H9 (cell line): Measurements from ENCODE around the gene CD247. TPM values are rescaled to one million over a fixed set of nuclear protein-coding genes. Genes with fewer than 3 reads are reported as not detected.

Source experiments
- DNase-seq: peaks from one replicate; pipeline ENCODE4 v3.0.0-alpha.2; 2017
- H2AFZ ChIP-seq: one replicate; pipeline ENCODE4 v1.6.1; 2013; ENCODE audit warnings: mild to moderate bottlenecking, low read length, control low read depth, moderate library complexity
- H2AK5ac ChIP-seq: 2 replicates; pipeline ENCODE4 v1.6.1; 2013; ENCODE audit warnings: low read length, control low read depth, mixed read lengths; ENCODE audit not compliant: insufficient read length
- H2BK120ac ChIP-seq: one replicate; pipeline ENCODE4 v1.6.1; 2013; ENCODE audit warnings: low read depth, mild to moderate bottlenecking, low read length, control low read depth, inconsistent platforms; ENCODE audit not compliant: poor library complexity, severe bottlenecking
- H2BK12ac ChIP-seq: 2 replicates; pipeline ENCODE4 v1.6.1; 2013; ENCODE audit warnings: low read length, control low read depth, mixed read lengths, low read depth; ENCODE audit not compliant: insufficient read length
- H2BK15ac ChIP-seq: 2 replicates; pipeline ENCODE4 v1.6.1; 2013; ENCODE audit warnings: low read depth, low read length, control low read depth
- H2BK20ac ChIP-seq: one replicate; pipeline ENCODE4 v1.6.1; 2013; ENCODE audit warnings: low read depth, mild to moderate bottlenecking, low read length, control low read depth, inconsistent platforms; ENCODE audit not compliant: poor library complexity, severe bottlenecking
- H2BK5ac ChIP-seq: 2 replicates; pipeline ENCODE4 v1.6.1; 2013; ENCODE audit warnings: low read length, control low read depth, mixed read lengths; ENCODE audit not compliant: insufficient read length
- H3K14ac ChIP-seq: 2 replicates; pipeline ENCODE4 v1.6.1; 2013; ENCODE audit warnings: low read length, control low read depth; ENCODE audit not compliant: insufficient read depth
- H3K18ac ChIP-seq: 2 replicates; pipeline ENCODE4 v1.6.1; 2013; ENCODE audit warnings: low read depth, mild to moderate bottlenecking, mixed read lengths, low read length, control low read depth; ENCODE audit not compliant: insufficient read length
- H3K23ac ChIP-seq: 2 replicates; pipeline ENCODE4 v1.6.1; 2013; ENCODE audit warnings: low read length, control low read depth, mixed read lengths, low read depth; ENCODE audit not compliant: insufficient read length
- H3K23me2 ChIP-seq: 2 replicates; pipeline ENCODE4 v1.6.1; 2013; ENCODE audit warnings: low read depth, mild to moderate bottlenecking, mixed read lengths, low read length, control low read depth; ENCODE audit not compliant: insufficient read length, poor library complexity, severe bottlenecking
- H3K27ac ChIP-seq: 2 replicates; pipeline ENCODE4 v1.5.1; 2013; ENCODE audit warnings: low read length, control low read depth, mixed read lengths, low read depth; ENCODE audit not compliant: insufficient read length
- H3K27me3 ChIP-seq: 2 replicates; pipeline ENCODE4 v1.6.1; 2013; ENCODE audit warnings: low read length, control low read depth, inconsistent platforms; ENCODE audit not compliant: insufficient read depth
- H3K4ac ChIP-seq: 2 replicates; pipeline ENCODE4 v1.6.1; 2013; ENCODE audit warnings: low read depth, mild to moderate bottlenecking, control low read depth, inconsistent platforms, low read length, moderate library complexity
- H3K4me1 ChIP-seq: 2 replicates; pipeline ENCODE4 v1.6.1; 2013; ENCODE audit warnings: low read length, control low read depth, inconsistent platforms; ENCODE audit not compliant: insufficient read depth
- H3K4me2 ChIP-seq: 2 replicates; pipeline ENCODE4 v1.6.1; 2013; ENCODE audit warnings: low read length, control low read depth, mixed read lengths; ENCODE audit not compliant: insufficient read length, insufficient read depth
- H3K56ac ChIP-seq: 2 replicates; pipeline ENCODE4 v1.6.1; 2013; ENCODE audit warnings: low read depth, mild to moderate bottlenecking, mixed read lengths, low read length, control low read depth; ENCODE audit not compliant: insufficient read length
- H3K79me1 ChIP-seq: 2 replicates; pipeline ENCODE4 v1.6.1; 2013; ENCODE audit warnings: low read depth, mild to moderate bottlenecking, moderate library complexity, low read length, control low read depth, inconsistent platforms; ENCODE audit not compliant: insufficient read depth, poor library complexity, severe bottlenecking
- H3K79me2 ChIP-seq: 2 replicates; pipeline ENCODE4 v1.6.1; 2013; ENCODE audit warnings: low read length, control low read depth, inconsistent platforms; ENCODE audit not compliant: insufficient read depth
- H3K9ac ChIP-seq: 2 replicates; pipeline ENCODE4 v1.6.1; 2013; ENCODE audit warnings: low read length, control low read depth, mixed read lengths; ENCODE audit not compliant: insufficient read length; ENCODE audit errors: extremely low read depth
- H3K9me3 ChIP-seq: one replicate; pipeline ENCODE4 v1.6.1; 2013; ENCODE audit warnings: low read depth, low read length, inconsistent platforms; ENCODE audit not compliant: control insufficient read depth
- H3T11ph ChIP-seq: one replicate; pipeline ENCODE4 v1.6.1; 2013; ENCODE audit warnings: mild to moderate bottlenecking, low read length, control low read depth, inconsistent platforms
- H4K20me1 ChIP-seq: one replicate; pipeline ENCODE4 v1.6.1; 2013; ENCODE audit not compliant: control insufficient read depth, insufficient read length, insufficient read depth
- H4K5ac ChIP-seq: 2 replicates; pipeline ENCODE4 v1.6.1; 2013; ENCODE audit warnings: low read depth, mild to moderate bottlenecking, mixed read lengths, low read length, control low read depth; ENCODE audit not compliant: insufficient read length
- H4K8ac ChIP-seq: replicated peaks from 2 replicates; pipeline ENCODE4 v1.6.1; 2013; ENCODE audit warnings: low read length, control low read depth, mixed read lengths, low read depth; ENCODE audit not compliant: insufficient read length
- H4K91ac ChIP-seq: 2 replicates; pipeline ENCODE4 v1.6.1; 2013; ENCODE audit warnings: low read depth, mild to moderate bottlenecking, moderate library complexity, mixed read lengths, low read length, control low read depth; ENCODE audit not compliant: insufficient read length
- H3K27ac Mint-ChIP-seq, 3 experiments: 2 replicates in 2 of 3; 3 replicates in 1 of 3; pipeline ENCODE4 v1.8.0; 2020 to 2021; ENCODE audit warnings: mixed read lengths in 3 of 3, mild to moderate bottlenecking in 1 of 3, moderate library complexity in 1 of 3
- H3K27me3 Mint-ChIP-seq: 2 replicates; pipeline ENCODE4 v1.8.0; 2021; ENCODE audit warnings: low read depth, mild to moderate bottlenecking, moderate library complexity, mixed read lengths
- H3K36me3 Mint-ChIP-seq, 3 experiments: 2 replicates in 2 of 3; 3 replicates in 1 of 3; pipeline ENCODE4 v1.8.0; 2020 to 2021; ENCODE audit warnings: low read depth in 3 of 3, mixed read lengths in 3 of 3; ENCODE audit not compliant: insufficient read depth in 1 of 3
- H3K4me1 Mint-ChIP-seq, 2 experiments: 2 replicates each; pipeline ENCODE4 v1.8.0; 2020; ENCODE audit warnings: mixed read lengths in 2 of 2
- H3K4me3 Mint-ChIP-seq, 2 experiments: 2 replicates in 1 of 2; 3 replicates in 1 of 2; pipeline ENCODE4 v1.8.0; 2020 to 2021; ENCODE audit warnings: mild to moderate bottlenecking in 2 of 2, mixed read lengths in 2 of 2, moderate library complexity in 1 of 2
- H3K9me3 Mint-ChIP-seq, 2 experiments: 2 replicates in 1 of 2; 3 replicates in 1 of 2; pipeline ENCODE4 v1.8.0; 2020; ENCODE audit warnings: mild to moderate bottlenecking in 2 of 2, mixed read lengths in 2 of 2, moderate library complexity in 1 of 2
- CTCF ChIP-seq: fragments of 200-600 bp; sonication (generic); conservative IDR thresholded peaks from 3 replicates; pipeline ENCODE4 v1.8.0; 2021; ENCODE audit warnings: antibody characterized with exemption, mild to moderate bottlenecking
- WGBS: extraction: QIAGEN DNeasy Blood & Tissue Kit; methylation state at CpG from one replicate; pipeline ENCODE4 v1.1.7; 2013; ENCODE audit warnings: missing lambda C conversion rate, low lambda C conversion rate, mixed read lengths; ENCODE audit not compliant: insufficient read length; ENCODE audit errors: extremely low coverage; 5-methylcytosine and 5-hydroxymethylcytosine counted together
- total RNA-seq: library from RNA; stranded (reverse); gene quantifications from 2 replicates; pipeline ENCODE4 v1.2.1, GENCODE V29; 2021

Gene CD247
- total RNA-seq, 1 experiment from 2014 or later, result 1.2 TPM

GRCh38 chr1:167474191-167474641 lies 44.1 kb downstream of the CD247 start:
- H3K4me1 Mint-ChIP-seq, result peaks cover 18% of the 10 kb centered on the region in 2 experiments
- Histone ChIP-seq H3K79me1 (no peaks in the 10 kb centered on the region), H3K9ac (no peak overlapping the region), H2BK12ac (no peak overlapping the region), H2BK5ac (no peak overlapping the region), H3T11ph (no peak overlapping the region), H4K20me1 (no peaks in the 10 kb centered on the region), H2BK20ac (no peak overlapping the region), H4K91ac (no peak overlapping the region), H2BK15ac (no peak overlapping the region), H3K4me2 (no peak overlapping the region), H3K23ac (no peak overlapping the region), H3K56ac (no peak overlapping the region), H3K27me3 (no peaks in the 10 kb centered on the region), H3K4me1 (no peaks in the 10 kb centered on the region), H4K8ac (no peak overlapping the region), H3K14ac (no peak overlapping the region), H3K23me2 (no peaks in the 10 kb centered on the region), H3K79me2 (no peaks in the 10 kb centered on the region), H3K9me3 (no peaks in the 10 kb centered on the region), H3K27ac (no peak overlapping the region), H2BK120ac (no peak overlapping the region), H3K18ac (no peak overlapping the region), H2AFZ (no peak overlapping the region), H3K4ac (no peak overlapping the region), H2AK5ac (no peak overlapping the region), H4K5ac (no peak overlapping the region)
- no peaks in the 10 kb centered on the region for H3K27me3 Mint-ChIP-seq
- no peaks in the 10 kb centered on the region for H3K9me3 Mint-ChIP-seq
- DNase-seq, result no peak
- WGBS, result no CpG with 5 or more reads among the region's 5 CpGs
- H3K4me3 Mint-ChIP-seq, result no peak overlapping the region
- TF ChIP-seq CTCF, result no peak
- no peak overlapping the region for H3K27ac Mint-ChIP-seq
- H3K36me3 Mint-ChIP-seq, result no peaks in the 10 kb centered on the region
